ENCODE data around the gene PIP4K2C.
"Not testable (repeated sequence)": the region's sequence is repeated elsewhere in the genome, so short reads cannot be mapped to it uniquely, and the experiment has no call there.

Gene PIP4K2C

GRCh38 chr12:57636731-57637130 lies 45.7 kb downstream of the PIP4K2C start:
- DNase-seq (ENCODE audit: low spot score): not testable (repeated sequence)

GRCh38 chr12:57637364-57637763 lies 46.4 kb downstream of the PIP4K2C start:
- no peak for DNase-seq (ENCODE audit: low spot score)

- no peak for DNase-seq (ENCODE audit: low spot score)
These were observed 47.1 kb downstream of the PIP4K2C start for GRCh38 chr12:57638096-57638495.

- no peak for DNase-seq (ENCODE audit: low spot score)
These were observed 49.4 kb downstream of the PIP4K2C start for GRCh38 chr12:57640175-57641042.

GRCh38 chr12:57641699-57642442 lies 50.9 kb downstream of the PIP4K2C start:
- DNase-seq (ENCODE audit: low spot score): no peak

- DNase-seq (ENCODE audit: low spot score): not testable (repeated sequence)
These were observed 55.1 kb downstream of the PIP4K2C start for GRCh38 chr12:57645990-57646658.

- DNase-seq (ENCODE audit: low spot score): not testable (repeated sequence)
These were observed 55.7 kb downstream of the PIP4K2C start for GRCh38 chr12:57646659-57647049.

All from CD4-positive, alpha-beta T cell treated with Interleukin-15 for 4 hours (primary cell).